Mesangial cell (primary cell): ENCODE results near the gene FGF5. TPM values are rescaled to one million over a fixed set of nuclear protein-coding genes. Genes with fewer than 3 reads are reported as not detected.

Source experiments
- total RNA-seq: library from RNA; depleted of rRNA; stranded (reverse); fragments of >200 nt; gene quantifications from 2 replicates; pipeline ENCODE4 v1.2.3, GENCODE V29; 2015

Gene FGF5, protein sequence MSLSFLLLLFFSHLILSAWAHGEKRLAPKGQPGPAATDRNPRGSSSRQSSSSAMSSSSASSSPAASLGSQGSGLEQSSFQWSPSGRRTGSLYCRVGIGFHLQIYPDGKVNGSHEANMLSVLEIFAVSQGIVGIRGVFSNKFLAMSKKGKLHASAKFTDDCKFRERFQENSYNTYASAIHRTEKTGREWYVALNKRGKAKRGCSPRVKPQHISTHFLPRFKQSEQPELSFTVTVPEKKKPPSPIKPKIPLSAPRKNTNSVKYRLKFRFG
- total RNA-seq = 3.5 and 4.7 TPM in 2 replicates

DNA sequence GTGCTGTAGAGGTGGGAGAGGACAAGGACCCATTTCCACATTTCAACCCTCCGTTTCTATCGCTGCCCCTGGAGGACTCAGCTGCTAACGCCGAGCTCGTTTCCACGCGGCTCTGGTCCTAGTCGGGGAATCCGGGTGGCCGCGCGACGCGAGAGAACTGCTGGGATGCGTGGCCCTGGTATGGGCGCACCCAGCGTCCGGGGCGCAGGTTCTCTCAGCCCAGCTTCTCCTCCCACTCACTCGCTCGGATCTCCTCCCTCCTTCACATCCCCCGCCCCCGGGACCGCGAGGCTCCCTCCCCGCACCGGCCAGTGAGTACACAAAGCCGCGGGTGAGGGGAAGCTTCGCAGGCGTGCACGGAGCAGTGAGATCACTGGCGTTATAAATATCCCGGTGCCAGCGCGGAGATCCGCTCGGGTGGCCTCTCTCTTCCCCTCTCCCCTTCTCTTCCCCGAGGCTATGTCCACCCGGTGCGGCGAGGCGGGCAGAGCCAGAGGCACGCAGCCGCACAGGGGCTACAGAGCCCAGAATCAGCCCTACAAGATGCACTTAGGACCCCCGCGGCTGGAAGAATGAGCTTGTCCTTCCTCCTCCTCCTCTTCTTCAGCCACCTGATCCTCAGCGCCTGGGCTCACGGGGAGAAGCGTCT lies at the start of gene FGF5:
TSS of gene FGF5 (plus strand) at position 412 of the 649 bp plus-strand sequence. CDS start at position 573, 161 bp downstream.

DNA sequence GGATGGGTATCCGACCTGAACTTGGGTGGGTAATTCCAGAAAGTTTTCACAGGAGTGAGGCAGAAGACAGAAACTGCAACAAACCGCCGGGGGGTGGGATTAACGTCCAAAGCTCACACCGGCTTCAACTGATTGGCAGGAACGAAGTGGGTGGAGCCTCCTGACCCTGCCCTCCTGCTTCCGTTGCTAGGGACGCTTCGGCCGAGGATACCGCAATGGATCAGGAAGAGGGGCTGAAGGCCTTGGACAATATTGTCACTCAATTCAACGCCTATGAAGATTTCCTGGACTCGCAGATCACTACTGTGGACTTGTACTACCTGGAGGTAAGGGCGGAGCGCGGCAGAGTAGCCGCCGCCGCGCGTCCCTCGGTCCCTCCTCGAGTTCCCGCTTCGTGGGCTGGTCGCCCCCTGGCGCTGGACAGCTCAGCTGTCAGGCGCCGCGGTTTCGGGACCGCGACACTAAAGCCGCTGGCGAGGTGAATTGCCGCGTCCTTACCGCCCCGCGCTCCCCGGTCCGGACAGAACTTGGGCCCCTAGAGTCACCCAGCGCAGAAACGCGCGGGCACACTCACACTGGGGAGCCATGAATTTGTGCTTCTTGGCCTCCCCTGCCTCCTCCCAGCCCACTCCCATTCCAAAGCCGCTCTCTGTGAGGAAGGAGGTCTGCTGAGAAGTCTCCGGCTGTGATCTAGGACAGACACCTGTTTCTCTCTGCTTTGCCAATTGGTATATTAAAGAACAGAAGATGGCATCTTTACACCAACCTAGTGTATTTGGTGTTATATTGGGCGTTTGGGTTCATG lies 69.3 kb downstream of the FGF5 start, which contains the start of gene CFAP299:
TSS of gene CFAP299 (plus strand) at position 177 of the 805 bp plus-strand sequence.

Other genes starting within 250 kb of the FGF5 start
- gene ANTXR2, start 193.4 kb upstream of the FGF5 start, total RNA-seq = 23.1 and 30.6 TPM in 2 replicates
- 0.38 and 0.49 TPM in 2 replicates for gene PRDM8, start 69.2 kb upstream of the FGF5 start, total RNA-seq
- gene CFAP299, start 69.1 kb downstream of the FGF5 start, total RNA-seq = under 0.01 TPM in 1 of 2 replicates, not detected in the other